ENCODE measurements around the gene C9orf85.
A peak's percentile ranks its signal among the peaks of the same experiment; 100 is the strongest.

Gene C9orf85

DNA sequence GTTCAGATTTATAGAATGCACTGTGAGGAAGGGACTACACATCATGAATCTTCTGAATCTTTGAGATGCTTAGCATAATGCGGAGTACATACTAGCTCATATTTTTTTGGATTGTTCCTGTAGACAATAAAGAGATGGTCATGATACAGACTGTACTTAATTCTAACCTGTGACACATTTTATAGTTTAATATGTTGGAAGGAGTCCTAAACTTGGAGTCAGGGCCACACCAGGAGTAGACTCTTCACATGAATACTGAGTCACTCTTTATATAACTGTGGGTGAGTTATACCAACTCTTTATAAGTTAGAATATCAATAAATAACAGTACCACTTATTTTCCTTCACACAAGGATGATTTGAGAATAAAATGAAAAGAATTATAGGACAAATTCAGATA lies 16.9 kb downstream of the C9orf85 start:
- peak in 1 of 2 donors; percentile 36 for DNase-seq (ENCODE audit: low read depth in 2 of 2)
- no peak for TF ChIP-seq CTCF (IDR thresholded peaks at IDR 0.05; ENCODE audit: low read depth, low read length)

DNA sequence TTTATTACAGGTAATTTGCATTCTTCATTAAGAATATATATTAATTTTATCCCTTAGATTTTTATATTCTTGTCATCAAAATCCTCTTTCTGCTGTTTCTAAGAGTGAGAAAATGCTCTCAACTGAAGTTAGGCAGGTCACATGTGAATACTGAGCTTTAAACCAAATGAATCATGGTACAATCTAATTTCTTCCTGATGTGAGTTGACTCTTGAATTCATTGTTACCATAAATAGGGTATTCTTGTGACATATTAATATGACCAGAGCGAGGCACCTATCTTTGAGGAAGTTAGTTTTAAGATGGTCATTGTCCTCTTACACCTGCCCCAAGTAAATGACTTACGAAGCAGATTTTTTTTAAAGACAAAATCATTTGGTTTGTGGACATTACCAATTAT lies 17.4 kb downstream of the C9orf85 start:
- H3K4me3 ChIP-seq (replicated peaks in 1 of 2; ENCODE audit: low read depth in 2 of 2, low read length in 2 of 2), result no peak overlapping the region
- peak in 1 of 2 donors; percentile 31 for DNase-seq (ENCODE audit: low read depth in 2 of 2)
- no peak for TF ChIP-seq CTCF (IDR thresholded peaks at IDR 0.05; ENCODE audit: low read depth, low read length)

More for the DNA sequence above, 16.9 kb downstream of the C9orf85 start:
- H3K4me3 ChIP-seq (replicated peaks in 1 of 2; ENCODE audit: low read depth in 2 of 2, low read length in 2 of 2), result no peak overlapping the region

GRCh38 chr9:71929223-71929622 lies 17.8 kb downstream of the C9orf85 start:
- TF ChIP-seq CTCF (IDR thresholded peaks at IDR 0.05; ENCODE audit: low read depth, low read length), result no peak
- DNase-seq (ENCODE audit: low read depth in 2 of 2), result peak in 1 of 2 donors; percentile 88
- no peak overlapping the region for H3K4me3 ChIP-seq (replicated peaks in 1 of 2; ENCODE audit: low read depth in 2 of 2, low read length in 2 of 2)

DNA sequence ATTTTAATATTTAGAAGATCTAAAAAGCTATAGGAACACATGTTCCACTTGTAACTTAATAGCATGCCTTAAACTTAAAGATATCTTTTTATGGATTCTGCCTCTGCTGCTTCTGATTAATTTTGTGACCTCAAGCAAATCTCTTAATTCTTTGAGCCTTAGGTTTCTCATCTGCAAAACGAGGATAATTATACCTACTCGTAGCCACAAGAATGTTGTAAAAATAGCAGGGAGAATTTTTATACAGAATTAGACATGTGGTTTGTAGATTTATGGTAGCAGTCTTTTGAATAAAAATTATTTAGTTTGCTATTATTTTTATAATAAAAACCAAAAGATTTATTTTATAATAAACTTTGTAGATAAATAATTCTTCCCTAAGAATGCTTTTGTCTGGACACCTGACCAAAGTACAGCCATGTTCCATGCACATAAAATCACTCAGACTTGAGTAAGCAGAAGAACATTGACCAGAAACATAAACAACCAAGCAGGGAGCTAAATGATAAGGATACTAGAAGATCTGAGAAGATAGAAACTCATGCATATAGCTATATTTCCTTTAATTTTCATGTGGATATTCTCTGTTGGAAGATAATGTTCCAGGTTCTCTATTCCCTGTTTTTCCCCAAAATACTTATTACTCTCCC lies 18.5 kb downstream of the C9orf85 start:
- no peak for DNase-seq (ENCODE audit: low read depth in 2 of 2)
- H3K4me3 ChIP-seq (replicated peaks in 1 of 2; ENCODE audit: low read depth in 2 of 2, low read length in 2 of 2), result no peak overlapping the region
- TF ChIP-seq CTCF (IDR thresholded peaks at IDR 0.05; ENCODE audit: low read depth, low read length), result no peak

DNA sequence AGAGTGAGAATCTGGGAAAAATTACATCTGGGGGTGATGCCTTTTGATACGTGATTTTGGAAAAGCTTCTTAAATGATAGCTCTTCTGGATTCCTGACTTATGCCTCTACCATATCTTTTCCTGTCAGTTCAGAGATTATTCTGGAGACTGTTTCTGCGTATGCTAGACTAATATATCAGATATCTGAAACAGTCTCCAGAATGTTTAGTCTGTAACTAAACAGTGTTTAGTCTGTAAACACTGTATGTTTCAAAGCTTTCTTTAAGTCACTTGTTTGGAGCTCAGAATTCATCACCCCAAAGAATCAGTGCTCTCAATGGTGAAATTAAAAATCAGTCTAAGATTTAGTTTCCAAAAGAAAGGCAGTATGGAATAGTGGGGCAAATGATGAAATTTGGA lies 19.7 kb downstream of the C9orf85 start:
- DNase-seq (ENCODE audit: low read depth in 2 of 2), result no peak
- no peak for TF ChIP-seq CTCF (IDR thresholded peaks at IDR 0.05; ENCODE audit: low read depth, low read length)

GRCh38 chr9:71936066-71936465 lies 24.6 kb downstream of the C9orf85 start:
- DNase-seq (ENCODE audit: low read depth in 2 of 2), result peak in 1 of 2 donors; percentile 22
- H3K4me3 ChIP-seq (replicated peaks in 1 of 2; ENCODE audit: low read depth in 2 of 2, low read length in 2 of 2), result no peak overlapping the region
- no peak for TF ChIP-seq CTCF (IDR thresholded peaks at IDR 0.05; ENCODE audit: low read depth, low read length)

More for the DNA sequence above, 19.7 kb downstream of the C9orf85 start:
- H3K4me3 ChIP-seq (replicated peaks in 1 of 2; ENCODE audit: low read depth in 2 of 2, low read length in 2 of 2), result no peak overlapping the region

Data from cardiac fibroblast (primary cell).